Activated CD4-positive, alpha-beta T cell treated with anti-CD3 and anti-CD28 coated beads, Interleukin-2, amount 50 U/mL, for 48 hours (primary cell): Measurements from ENCODE around the gene PPP1R1B.

ENCODE experiments used
- DNase-seq, 2 experiments: peaks; one replicate each; pipeline ENCODE4 v3.0.0-alpha.2; 2020

Gene PPP1R1B

GRCh38 chr17:39600997-39601597, 25.7 kb upstream of the PPP1R1B start:
- DNase-seq: no peak

GRCh38 chr17:39601758-39602532, 24.8 kb upstream of the PPP1R1B start:
- DNase-seq: no peak

GRCh38 chr17:39602533-39603303, 24.0 kb upstream of the PPP1R1B start:
- no peak for DNase-seq

DNA sequence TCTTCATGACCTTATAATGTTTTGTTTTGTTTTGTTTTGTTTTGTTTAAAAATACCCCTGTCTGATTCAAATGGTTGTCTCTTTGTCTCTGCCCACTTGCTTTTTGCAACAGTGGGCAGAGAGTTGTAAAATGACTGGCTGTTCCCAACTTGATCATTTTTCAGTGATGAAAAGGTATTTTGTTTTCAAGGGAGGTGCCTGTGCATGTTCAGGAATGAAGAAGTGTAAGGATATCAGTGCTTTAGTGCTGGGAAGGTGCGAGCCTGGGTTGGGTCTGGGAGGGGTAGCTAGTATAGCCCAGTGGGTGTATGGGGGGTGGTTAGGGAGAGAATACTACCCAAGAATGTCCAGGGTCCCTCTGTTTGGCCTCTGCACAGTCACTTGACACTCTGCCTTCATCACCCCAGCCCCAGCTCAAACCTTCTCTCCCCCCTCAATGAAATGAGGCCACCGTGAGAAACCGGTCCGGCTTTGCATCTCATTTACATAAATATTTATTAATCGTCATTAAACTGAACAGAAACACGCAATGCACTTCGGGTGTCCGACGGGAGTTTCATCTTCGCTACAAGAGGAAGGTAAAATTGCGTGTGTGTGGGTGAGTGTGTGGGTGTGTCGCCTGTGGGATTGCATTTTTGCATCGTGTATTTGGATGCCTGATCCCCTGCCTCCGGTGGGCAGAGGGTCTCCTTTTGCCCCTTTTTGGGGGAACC, 23.3 kb upstream of the PPP1R1B start:
- DNase-seq: no peak

DNA sequence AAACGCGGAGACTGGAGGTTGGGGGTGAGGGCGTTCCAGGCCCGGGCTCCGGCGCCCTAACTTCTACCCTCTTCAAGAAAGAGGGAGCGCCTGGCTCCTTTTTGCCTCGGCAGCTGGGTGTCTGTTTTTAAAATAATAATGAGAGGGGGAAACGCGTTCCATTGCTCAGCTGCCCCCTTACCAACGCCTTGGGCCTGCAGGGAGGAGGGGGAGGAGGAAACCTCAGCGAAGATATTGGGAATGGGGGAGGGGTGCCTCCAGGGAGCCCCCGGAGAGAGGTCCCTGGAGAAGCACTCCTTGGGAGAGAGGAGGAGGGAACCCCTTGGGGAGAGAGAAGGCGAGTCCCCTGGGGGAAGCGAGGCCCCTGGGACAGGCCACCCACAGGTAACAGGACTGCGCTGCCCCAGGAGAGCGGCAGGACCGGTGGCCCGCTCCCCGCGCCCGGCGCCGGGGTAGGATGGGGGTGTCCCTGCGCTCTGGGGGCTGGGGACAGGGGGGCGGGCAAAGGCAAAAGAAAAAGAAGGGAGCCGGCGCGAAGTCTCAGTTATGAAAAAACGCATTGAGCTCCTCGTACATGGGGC, 21.8 kb upstream of the PPP1R1B start:
- no peak for DNase-seq

DNA sequence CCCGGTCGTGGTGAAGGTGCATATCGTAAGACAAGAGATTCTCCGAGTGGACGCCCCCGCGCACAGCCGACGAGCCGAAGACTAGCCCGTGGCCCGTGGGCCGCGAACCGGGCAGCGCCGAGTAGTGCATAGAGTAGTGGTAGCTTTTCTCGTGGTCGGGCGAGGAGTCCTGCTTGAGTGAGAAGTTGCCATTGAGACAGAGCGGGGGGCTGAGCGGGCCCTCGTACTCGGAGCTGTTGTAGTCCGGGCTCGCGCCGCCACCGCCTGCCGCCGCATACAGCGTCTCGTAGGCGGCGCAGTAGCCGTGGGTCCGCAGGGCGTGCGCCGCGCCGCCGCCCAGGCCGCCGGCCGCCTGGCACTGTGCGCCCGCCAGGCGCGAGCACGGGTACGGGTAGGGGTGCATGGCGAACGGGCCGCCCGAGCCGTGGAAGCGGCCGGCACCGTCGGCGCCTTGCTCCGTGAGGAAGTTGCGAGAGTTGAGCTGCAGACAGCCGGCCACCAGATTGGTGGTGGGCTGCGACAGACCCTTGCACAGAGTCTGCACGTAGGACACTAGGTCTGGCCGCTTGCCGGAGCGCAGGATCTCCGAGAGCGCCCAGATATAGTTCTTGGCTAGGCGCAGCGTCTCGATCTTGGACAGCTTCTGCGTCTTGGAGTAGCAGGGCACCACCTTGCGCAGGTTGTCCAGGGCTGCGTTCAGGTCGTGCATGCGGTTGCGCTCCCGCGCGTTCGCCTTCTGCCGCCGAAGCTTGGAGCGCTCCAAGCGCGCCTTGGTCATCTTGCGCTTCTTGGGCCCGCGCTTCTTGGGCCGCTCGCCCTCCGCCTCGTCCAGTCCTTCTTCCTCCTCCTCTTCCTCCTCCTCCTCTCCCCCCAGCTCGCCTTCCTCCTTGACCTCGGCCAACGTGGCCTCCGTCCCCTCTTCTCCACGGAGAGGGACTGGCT, 21.0 kb upstream of the PPP1R1B start:
- DNase-seq: peak in 1 of 2 experiments; percentile 34

DNA sequence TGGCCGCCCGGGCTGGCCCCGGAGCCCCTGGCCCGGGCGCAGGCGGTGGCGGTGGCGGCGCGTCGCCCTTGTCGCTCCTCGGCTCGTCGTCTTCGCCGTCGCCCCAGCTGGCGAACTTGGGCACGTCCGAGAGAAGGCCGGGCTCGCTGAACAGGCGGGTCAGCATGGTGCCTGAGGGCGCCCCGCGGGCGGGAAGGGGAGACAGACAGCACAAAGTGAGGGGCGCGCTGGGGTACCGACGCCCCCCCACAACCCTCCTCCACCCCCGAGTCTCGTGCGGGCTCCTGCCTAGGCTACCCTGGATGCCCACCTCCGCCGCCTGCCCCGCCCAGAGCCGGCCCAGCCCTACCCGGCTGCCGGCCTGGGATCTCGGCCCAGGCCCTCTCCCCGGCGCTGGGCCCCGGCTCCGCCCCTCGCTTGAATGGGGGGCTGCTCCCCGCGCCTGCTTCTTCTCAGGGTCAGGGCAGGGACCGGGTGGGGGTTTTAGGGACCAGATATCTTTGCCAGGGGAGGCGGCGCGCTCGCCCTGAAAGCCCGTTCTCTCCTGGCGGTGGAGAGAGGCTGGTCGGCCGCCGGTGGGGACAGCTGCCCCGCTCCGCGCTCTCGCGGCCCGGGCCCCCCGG, 20.2 kb upstream of the PPP1R1B start:
- DNase-seq: no peak

DNA sequence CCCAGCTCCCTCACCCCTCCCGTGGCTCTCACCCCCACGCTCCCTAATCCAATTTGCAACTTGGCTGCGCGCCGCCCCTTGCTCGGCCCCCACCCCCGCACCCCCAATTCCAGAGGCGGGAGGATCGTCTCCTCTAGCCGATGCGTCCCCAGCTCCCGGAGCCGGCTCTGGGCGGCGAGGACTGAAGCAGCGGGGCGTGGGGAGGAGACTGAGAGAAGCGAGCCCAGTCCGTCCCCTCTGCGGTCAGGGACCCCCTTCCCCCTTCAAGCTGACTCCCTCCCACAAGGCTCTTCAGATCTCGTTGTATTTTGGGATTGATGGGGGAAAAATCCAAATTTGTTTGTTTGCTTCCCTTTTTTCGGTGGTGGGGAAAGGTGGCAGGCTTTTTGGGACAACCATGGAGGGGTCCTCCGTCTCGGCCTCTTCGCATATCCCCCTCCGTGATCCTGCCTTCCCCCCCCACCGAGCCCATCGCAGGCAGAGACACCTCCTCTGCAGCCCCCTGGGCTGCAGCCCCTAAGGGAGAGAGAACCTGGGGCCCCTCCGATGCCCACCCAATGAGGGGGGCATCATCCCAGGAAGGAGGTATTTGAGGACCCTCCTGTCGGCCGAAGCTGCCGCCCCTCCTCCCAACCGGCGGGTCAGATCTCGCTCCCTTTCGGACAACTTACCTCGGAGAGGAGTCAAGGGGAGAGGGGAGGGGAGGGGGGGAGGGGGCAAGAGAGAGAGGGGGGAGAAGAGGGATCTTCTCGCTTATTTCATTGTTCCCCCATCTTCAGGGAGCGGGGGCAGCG, 19.5 kb upstream of the PPP1R1B start:
- DNase-seq: no peak

GRCh38 chr17:39607851-39608130, 19.0 kb upstream of the PPP1R1B start, which contains the start of gene NEUROD2:
Gene NEUROD2, minus strand, starts transcription at chr17:39607920. Its CDS starts 1,321 bp downstream, at chr17:39606599.
- no peak for DNase-seq

DNA sequence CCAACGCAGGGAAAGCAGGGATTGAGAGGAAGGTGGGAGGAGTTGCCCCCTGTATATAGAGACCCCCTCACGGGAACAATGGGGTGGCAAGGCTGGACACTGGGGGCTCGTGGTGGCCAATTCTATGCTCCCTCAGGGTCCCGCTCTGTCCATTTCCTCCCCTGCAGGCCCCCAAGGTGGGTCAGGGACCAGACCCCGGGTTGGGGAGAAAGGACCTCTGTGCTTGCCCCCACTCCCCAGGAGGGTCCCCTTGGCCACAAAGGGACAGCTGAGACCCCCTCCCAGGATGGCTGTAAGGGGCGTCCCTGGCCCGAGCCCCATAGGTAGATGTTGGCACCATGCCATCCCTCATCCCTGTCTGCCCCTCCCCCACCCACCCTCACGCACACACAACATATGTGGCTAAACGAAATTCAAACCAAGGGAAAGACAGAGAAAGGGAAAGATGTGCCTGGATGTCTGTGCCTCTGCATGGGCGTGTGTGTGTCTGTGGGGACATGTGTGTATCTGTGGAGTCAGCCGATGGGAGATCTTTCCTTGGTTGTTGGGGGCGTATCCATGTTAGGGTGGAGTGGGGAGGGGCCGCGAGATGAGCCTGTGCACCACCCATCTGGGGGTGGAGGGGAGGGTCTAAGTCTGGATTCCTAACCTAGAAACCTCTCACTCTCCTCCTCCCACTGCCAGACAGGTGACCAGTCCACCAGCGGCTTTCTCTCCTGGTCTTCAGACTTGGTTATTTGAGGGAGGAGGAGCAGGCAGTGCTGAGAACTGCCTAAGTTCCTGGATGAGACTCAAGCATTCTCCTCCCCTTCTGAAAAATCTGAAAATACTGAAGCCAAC, 18.4 kb upstream of the PPP1R1B start:
- DNase-seq: no peak

DNA sequence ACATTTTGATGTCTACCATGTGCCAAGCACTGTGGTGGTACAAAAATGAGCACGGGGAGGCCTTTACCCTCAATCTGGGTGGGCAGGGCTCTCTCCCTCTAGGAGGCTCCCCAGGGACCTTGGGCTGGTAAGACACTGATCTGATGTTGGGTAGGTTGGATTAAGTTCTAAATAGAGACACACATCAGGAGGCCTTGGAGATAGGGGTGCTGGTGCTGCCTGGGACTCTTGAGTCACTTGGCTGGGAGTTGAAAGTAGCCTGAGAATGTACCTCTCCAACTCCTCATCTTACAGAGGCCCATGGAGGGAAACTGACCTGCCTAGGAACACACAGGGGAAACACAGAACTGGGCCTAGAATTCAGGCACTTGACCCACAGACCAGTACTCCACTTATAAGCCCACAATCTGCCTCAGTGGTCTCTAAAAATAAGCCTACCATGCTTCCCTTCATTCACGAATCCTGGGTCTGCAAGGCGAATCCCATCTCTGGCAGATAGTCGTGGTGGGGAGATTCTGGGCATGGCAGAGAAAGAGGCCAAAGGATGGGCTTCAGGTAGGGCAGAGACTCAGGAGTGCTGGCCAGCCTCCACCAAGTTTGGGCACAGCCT, 17.2 kb upstream of the PPP1R1B start:
- no peak for DNase-seq

DNA sequence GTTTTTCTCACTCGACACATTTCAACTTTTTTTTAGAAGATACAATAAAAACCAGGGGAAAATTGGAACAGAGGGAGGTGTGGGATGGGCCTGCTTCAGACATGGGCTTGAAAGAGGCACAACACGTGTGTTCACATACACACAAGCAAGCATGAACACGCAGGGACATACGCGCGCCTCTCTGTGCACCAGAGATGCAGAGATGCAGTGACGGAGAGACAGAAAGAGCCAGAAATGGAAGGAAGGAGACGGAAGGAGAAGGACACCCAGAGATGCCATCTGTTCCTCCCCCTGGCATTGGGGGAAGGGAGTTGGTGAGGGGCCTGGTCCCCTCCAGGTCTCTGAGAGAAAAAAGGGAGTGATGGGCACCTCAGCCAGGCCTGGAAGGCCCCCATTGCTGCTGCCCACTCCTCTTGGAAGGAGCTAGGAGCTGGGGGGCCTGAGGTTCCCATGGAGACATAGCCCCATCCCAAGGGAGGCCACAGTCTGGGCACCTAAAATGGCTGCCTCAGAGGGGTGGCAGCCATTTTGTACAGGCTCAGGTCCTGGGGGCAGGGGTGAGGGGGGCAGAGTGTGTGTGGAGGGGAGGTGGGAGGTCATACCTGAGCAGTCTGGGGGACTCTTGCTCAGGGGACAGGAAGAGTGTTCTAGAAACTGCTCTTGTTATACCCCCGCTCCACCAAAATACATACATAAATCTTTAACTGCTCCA, 15.2 kb upstream of the PPP1R1B start:
- no peak for DNase-seq

DNA sequence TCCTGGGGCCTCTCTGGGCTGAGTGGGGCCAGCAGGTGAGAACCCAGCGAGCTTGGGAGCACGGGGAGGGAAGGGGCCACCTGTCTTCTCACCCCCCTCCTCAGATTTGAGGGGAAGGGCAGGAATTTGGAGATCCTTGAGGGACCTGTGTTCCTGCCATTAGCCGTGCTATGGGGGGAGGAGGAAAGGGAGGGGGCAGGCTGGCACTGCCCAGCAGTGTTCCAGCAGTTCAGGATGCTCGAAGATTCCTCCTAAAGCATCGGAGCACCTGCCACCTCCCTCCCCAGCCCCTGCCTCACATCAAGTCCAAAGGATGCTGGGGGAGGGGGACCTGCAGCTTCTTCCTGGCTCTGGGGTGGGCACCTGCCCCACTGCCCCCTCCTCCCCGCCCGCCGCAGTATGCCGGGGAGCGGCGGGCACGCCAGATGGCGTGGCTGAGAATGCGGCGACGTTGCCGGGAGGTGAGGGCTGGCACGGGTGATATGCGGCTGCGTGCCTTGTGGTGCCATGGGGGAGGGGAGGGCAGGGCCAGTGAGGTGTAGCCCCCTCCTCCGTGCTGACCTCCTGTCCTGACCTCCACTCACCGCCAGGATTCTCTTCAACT, 14.4 kb upstream of the PPP1R1B start:
- no peak for DNase-seq

- DNase-seq: no peak
Measured at GRCh38 chr17:39612935-39613464, 13.8 kb upstream of the PPP1R1B start.

DNA sequence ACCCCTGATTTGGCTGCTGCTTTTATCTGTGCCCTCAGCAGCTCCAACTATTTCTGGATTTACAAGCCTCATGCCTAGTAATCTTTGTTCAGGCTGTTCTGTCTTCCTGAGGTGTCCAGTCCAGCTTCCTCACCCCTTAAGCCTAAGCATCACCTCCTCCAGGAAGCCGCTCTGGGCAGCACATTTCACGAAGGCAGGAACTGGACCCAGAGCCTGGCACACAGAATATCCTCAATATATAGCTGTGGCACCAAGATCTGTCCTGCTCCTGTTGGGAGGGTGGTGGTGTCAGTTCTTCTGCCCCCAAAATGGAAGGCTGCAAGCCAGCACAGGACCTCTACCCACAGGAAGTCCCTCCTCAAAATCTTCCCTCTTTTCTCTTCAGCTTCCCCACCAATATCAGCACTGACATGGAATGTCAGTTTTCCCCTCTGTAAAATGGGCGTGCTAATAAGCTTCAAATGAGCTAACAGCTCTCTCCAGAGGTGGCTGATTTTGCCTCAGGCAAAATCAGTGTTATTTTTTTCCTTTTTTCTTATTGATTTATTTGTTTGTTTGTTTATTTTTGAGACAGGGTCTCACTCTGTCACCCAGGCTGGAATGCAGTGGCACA, 12.1 kb upstream of the PPP1R1B start:
- DNase-seq: no peak

GRCh38 chr17:39615434-39615833, 11.3 kb upstream of the PPP1R1B start:
- DNase-seq: no peak

- no peak for DNase-seq
Measured at GRCh38 chr17:39617100-39617445, 9.7 kb upstream of the PPP1R1B start.
